Jurkat, Clone E6-1 (cell line): ENCODE data around the gene CDC42BPB.

Source experiments
- DNase-seq: peaks from one replicate; pipeline ENCODE4 v3.0.0-alpha.2; 2011; ENCODE audit warnings: low read depth, low spot score
- H3K4me3 ChIP-seq: 2 replicates; pipeline ENCODE4 v1.5.1; 2011; ENCODE audit warnings: mild to moderate bottlenecking, low read length, control low read depth, moderate library complexity

The CDC42BPB gene

DNA sequence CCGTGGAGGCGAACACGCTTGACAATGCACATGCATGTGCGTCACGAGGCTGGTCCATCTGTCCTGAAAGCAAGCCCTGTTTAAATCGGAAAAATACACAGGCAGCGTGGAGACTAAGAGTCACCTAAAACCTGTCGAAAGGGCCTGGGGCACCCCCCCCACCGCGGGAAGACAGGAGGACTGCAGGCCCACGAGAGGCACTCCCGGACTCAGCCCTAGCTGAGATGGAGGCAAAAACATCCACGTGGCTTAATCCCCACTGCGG, 54.1 kb downstream of the CDC42BPB start:
- no peak for DNase-seq
- H3K4me3 ChIP-seq = no peak overlapping the region

DNA sequence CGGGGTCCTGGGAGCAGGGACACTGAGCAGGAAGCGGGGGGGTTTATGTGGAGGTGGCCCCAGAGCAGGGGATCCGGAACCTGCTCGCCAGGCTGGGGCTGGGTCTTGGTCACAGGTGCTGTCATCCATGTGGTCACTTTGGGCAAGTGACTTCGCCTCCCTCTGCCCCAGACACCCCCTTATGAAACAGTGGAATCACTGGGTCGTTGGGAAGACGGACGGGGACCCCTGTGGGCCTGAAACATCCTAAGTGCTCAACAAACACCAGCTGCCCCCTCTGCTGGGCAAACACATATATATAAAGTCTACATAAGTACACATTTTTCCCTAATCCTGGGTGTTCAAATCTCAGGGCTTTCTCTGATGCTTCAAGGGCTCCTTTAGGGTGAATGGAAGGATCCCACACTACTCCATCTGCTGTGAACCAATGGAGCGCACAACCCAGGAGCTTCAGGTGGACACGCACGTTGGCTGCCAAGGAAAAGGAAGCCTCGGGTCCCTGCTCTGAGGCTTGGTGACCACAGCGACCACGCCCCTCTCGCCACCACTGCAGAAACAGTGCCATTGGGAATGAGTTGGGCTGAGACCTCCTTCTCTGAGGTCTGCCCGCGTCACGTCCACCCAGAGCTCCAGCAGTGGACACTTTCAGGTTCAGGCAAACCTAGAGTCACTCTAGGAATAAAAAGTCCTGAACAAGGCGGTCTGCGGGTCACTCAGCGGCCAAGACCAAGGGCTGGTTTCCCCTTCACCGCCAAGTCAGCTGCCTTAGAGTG, 54.6 kb downstream of the CDC42BPB start:
- H3K4me3 ChIP-seq = no peak overlapping the region
- peak; percentile 21 for DNase-seq

DNA sequence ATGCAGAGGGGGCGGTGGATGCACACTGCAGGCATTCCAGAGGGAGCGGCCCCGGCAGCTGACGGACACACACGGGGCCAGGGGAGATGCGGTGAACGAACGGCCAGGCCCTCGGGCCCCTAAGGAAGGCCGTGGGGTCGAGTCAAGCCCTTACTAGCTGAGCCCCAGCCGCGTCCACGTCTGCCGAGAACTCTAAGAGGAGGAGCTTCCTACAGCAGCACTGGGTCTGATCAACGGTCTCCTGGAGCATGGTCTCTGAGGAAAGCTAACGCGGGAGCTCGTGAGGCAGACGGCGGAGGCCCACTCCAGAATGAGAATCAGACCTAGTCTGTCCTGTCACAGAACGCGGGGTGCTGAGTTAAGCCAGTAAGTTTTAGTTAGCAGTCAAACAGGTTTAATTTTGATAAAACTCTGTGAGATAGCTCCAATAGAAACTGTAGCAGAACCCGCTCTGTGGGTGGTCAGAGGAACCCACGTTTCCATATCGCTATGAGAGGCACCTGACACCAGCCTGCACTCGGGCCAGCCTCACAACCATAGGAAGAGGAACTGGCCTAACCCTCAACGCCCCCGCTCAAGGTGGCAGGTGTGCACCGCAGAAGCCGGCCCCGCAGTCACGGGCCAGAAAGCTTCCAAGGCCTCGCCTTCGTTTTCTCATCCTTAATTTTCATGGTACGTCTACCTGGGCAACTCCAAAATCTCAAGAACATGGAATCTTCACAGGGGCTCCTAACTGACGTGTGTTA, 55.5 kb downstream of the CDC42BPB start:
- no peak for DNase-seq
- H3K4me3 ChIP-seq = no peak overlapping the region

DNA sequence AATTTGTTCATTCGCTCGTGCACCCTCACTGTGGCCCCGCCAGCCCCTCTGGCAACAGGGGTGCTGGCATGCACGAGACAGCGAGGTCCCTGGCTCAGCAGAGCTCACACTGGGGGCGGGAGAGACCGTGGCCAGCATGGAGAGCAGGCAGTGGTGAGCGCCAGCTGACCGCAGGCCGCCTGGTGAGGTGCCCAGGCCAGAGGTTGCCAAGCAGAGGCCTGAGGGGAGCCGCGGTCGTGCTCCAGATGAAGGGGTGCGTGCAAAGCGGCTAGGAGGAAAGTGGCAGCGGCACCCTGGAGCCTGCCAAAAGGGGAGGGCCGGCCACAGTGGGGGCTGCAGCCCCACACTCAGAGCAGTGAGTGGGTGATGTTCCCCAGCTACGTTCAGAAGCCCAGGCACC, 56.1 kb downstream of the CDC42BPB start:
- H3K4me3 ChIP-seq = no peak overlapping the region
- no peak for DNase-seq

DNA sequence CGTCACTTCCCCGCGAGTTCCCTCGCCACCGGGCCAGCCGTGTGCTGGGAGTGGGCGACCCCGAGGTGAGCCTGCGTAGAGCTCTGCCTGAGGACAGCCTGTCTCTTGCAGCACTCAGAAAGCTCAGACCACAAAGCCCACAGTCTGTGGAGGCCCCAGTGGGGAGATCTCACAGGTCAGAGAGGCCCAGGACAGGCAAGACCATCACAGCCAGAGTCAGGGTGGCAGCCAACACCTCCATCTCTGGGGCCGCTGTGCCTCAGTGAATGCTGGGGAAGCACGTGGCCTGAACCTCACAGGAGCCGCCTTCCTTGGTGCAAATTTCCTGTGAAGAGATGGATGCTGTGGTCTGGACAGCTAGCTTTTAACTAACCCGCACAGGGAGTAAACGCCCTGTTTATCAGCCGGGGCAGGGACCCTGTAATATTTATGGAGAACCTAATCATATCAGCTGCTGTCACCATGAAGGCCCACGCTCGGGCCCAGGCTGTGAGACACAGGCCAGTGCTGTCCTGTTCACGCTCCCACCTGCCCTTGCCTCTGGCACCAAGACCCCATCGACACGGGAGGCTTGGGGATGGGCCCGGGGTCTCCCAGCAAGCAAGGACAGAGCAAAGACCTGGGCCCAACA, 56.9 kb downstream of the CDC42BPB start:
- H3K4me3 ChIP-seq = no peak overlapping the region
- no peak for DNase-seq

DNA sequence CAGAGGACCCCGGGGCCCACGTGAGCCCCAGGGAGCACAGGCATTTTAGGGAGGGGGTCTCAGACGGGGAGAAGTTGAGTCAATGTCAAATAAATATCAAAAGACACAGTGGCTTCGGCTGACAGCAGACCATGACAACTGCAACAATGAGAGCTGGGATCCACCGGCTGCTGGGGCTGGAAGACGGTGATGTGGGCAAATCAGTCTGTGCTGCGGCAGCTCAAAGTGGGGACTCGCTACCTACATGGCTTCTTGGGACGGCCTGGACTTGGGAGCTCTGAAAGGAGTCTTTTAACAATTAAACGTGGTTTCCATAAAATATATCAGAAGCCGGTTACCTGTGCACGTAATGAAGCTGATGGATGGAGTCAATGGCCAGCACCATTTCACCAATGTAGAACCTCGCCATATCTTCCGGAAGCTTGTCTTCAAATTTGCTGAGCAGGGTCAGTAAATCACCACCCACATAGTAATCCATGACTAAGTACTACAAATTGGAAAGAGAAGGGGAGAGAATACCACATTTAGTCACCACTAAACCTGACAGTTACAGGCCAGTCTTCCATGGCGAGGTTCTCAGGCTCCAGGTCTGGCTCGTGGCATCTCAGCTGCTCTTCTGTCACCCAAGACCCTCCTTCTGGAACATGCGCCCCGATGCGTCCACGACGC, 58.0 kb downstream of the CDC42BPB start:
- no peak overlapping the region for H3K4me3 ChIP-seq
- DNase-seq = no peak

DNA sequence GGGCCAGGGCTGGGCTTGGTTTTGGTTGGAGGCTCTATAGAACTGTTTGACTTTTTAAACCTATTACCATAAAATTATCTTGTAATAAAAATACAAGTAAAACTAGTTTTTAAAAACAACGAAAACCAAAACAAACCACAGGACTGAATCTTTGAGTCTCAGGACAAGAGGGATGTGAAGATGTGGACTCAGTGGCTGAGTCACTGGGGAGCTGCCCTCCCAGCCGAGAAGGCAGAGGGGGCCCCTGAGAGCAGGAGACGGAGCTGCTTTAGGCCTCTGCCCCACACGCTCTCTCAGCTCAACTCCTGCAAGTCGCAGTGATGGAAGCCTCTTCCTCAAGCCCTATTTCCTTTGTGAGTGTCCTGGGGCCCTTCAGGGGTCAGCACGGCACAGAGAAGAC, 59.0 kb downstream of the CDC42BPB start:
- DNase-seq = no peak
- H3K4me3 ChIP-seq = no peak overlapping the region

DNA sequence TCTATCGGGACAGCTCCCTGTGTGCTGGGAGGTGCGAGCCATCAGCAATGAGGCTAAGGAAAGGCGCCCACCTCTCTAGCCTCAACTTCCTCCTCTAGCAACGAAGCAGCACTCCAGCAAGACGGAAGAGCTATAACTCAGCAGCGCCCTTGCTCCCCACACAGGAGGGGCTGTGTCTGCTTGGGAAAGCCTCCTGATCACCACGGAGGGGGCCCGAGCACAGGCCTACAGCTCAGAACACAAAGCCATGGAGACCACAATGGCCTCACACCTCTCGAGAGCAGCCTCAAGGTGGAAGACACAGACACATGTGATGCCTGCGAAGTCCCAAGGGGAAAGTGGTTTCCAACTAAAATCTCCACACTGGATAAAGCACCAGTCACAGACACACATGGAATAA, 60.4 kb downstream of the CDC42BPB start:
- no peak for DNase-seq
- H3K4me3 ChIP-seq = no peak overlapping the region

DNA sequence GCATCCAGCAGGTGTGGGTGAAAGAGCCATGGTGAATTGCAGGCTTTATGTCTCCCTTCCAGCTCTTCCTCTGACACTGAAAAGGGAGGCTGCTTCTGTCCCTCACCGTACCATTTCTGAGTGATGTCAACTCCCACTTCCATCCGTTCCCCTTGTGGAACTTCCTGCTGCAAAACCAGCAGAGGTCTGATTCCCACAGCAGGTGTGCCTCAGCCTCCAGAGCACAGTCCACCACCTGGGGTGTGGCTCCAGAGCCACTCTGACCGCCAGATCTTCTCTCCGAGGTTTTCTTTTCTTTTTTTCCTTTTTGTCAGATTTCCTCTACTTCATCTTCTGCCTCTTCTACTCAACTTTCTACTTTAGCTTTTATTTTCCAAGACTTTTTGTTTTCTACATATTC, 62.7 kb downstream of the CDC42BPB start:
- H3K4me3 ChIP-seq = no peak overlapping the region
- no peak for DNase-seq

DNA sequence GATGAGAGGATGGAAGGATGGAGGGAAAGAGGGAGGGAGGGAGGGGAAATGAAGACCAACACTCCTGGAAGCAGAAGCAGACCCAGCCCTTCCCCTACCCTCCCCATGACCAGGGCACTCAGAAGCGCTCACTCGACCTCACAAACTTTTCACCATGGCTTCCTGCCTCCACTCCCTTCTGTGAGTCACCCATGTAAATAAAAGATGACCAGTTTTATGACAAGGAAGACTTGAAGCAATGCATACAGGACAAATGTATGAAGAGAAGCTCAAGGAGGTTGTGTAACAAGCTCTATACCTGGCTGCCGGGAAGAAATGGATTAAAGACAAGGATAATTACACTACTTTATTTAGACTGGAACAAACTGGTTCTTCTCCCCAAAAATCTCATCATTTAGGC, 63.8 kb downstream of the CDC42BPB start:
- no peak overlapping the region for H3K4me3 ChIP-seq

DNA sequence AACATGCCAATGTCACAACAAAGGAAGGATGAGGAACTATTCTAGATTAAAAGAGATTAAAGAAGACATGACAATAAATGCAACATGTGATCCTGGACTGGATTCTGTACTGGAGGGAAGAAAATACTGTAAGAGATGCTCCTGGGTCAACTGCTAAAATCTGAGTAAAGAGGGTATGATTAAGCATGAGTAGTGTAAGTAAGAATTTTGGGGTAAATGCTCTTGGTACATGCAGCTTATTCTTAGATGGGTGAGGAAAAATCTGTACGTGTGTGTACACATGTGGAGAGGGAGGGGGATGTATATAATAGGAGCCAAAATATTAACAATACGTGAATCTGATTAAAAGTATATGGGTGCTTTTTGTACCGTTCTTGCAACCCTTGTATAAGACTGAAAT, 66.0 kb downstream of the CDC42BPB start:
- no peak for DNase-seq
- H3K4me3 ChIP-seq = no peak overlapping the region

More for the DNA sequence above, 63.8 kb downstream of the CDC42BPB start:
- no peak for DNase-seq

DNA sequence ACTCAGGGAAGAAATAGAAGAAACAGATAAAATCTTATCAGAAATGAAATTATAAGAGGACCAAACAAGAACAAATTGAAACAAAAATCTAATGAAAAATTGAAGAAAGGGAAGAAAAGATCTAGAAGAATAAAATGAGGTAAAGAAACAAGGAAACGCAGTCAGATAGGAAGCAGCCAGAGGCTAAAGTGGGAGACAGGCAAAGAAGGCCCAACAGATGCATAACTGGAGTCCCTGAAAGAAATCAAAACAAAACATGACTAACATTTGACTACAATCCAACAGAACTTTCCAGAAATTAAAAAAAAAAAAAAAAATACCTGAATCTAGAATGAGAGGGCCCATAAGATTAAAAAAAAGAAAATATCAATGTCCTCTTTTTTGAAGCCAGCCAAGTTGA, 69.3 kb downstream of the CDC42BPB start:
- no peak for DNase-seq
- no peak overlapping the region for H3K4me3 ChIP-seq

DNA sequence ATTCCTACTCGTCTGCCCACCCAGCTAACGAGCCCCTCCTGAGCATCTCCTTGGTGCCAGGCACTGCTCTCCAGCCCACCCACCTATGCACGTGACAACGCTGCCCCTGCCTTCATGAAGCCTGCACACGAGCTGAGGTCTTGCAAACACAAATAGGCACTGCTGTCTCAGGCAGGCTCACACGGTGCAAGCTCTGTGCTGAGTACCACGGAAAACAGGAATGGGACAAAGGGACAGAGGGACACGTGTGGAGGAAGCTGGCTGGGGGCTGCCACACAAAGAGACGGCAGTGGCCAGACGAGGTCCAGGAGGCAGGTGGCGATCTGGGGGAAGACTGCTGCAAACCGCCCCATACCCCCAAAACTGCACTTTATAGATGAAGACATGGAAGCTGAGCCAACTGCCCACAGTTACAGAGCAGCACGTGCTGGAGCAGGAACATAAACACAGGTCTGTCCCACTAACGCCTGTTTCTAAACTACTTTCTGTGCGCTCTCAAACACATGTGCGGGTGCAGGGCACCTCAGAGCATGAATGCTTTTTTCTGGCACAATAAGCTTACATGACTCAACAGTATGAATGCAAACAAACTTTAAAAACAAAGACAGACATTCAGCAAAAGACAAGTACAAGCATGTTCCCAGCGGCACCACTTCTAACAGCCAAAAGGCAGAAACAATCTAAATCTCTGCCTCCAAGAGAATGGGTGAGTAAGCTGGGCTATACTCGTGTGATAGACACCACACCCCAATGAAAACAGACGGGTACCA, 70.4 kb downstream of the CDC42BPB start:
- no peak for DNase-seq

DNA sequence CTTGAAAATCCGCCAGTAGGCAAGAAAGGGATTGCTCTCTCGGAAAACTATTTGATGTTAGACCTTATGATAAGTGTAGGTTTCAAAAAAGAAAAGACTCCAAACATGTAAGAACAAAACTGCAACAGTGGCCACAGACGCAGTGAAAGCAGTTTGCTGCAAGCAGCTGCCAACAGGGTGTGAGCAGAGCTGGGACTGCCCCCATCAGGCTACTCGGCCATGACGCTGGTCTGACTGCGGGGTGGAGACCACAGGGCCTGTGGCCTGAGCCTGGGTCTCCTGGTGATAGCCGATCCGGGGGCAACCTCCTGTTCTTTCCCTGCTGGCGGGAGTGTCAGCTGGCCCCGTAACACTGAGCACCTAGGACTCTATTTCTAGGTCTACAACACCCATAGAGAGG, 71.7 kb downstream of the CDC42BPB start:
- no peak overlapping the region for H3K4me3 ChIP-seq
- DNase-seq = no peak

More for the DNA sequence above, 70.4 kb downstream of the CDC42BPB start:
- no peak overlapping the region for H3K4me3 ChIP-seq

DNA sequence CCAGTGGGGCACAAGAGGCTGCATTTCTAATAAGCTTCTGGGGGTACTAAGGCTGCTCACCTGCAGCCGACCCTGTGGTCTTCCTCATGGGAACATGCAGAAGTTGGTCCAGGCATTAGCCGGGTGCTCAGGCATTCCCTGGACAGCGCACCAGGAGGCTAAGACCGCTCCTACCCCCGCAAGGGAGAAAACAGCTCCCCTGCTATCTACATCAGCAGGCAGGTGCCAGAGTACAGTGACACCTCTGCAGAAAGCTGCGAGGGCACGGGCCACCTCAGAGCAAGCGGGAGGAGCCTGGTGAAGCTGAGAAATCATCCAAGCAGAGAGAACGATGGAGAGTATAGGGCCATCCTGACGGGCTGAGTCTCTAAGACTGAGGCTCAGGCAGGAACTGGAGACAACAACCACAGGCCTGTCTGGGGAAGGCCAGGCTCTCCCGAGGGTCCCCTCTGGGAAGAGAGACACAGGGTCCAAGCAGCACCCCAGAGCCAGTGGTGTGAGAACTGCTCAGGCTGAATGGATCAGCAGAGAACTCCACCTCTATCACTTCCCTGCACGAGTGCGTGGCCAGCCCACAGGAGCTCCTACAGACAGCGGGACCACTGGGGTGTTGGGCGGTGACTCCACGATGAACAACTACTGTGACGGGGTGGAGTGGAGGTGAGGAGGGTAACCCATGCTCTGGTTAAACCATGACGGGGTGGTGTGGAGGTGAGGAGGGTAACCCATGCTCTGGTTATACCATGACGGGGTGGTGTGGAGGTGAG, 72.8 kb downstream of the CDC42BPB start:
- H3K4me3 ChIP-seq = no peak overlapping the region
- no peak for DNase-seq

DNA sequence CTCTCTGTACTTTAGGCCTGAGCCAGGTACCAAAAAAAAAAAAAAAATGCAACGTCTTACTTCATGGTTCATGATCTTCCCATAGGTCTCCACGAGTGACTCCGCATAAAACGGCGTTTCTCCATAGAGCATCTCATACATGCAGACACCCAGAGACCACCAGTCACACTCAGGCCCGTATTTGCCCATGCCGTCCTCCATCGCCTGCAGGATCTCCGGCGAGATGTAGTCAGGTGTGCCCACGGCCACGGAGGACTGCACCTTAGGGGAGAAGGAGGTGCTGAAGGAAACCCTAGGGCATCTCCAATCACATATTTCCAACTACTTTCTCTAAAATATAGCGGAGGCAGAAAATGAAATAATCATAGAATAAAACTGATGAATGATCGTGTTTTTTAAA, 73.9 kb downstream of the CDC42BPB start:
- DNase-seq = no peak
- H3K4me3 ChIP-seq = no peak overlapping the region

DNA sequence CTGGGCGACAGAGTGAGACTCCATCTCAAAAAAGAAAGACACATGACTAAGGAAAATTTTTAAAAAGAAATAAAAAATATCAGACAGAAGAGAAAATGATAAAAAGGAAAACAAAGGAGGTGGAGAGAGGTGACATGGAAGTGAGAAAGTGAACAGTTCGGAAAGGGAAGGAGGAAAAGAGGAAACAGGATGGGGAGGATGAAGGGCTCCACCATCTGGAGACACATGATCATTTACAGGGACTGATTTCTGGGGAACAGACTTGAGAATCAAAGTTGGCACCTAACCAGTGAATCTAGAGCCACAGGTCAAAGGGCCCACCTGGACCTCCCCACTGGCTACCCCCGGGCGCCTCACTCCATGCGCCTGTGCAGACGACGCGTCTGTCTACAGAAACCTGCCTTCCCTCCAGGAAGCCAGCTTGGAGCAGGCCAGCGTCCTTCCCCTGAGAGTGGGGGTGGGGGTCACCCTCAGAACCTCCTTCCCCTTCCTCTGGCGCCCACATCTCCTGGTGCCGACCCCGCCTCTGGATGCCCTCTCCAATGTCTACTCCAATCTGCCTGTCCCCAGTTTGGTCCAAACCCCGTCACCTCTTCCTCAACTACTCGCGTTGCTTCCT, 74.4 kb downstream of the CDC42BPB start:
- DNase-seq = no peak
- no peak overlapping the region for H3K4me3 ChIP-seq

DNA sequence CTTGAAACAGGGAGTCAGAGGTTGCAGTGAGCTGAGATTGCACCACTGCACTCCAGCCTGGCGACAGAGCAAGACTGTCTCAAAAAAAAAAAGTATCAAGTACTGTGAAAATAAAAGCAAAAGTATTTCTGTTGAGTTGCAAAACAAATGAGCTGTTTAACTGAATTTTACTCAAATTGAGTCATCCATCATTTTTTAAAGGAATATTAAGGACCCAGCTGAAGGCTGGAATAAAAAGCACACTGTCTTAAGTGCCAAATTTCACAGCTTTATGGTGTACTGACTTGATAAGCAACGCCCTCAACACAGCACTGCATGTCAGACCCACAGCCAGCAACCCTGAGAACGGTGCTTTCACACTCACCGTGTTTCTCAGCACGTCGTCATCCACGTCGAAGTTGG, 76.9 kb downstream of the CDC42BPB start:
- DNase-seq = no peak
- H3K4me3 ChIP-seq = no peak overlapping the region
